Stimulated activated CD4-positive, alpha-beta T cell treated with anti-CD3 and anti-CD28 coated beads, Interleukin-15, amount 100 ng/mL, for 1 hour (primary cell): ENCODE results near the gene STAB2.

Experiments
- DNase-seq, 2 donors: peaks; one replicate each; pipeline ENCODE4 v3.0.0-alpha.2; 2020; ENCODE audit warnings: low read depth in 1 of 2, low spot score in 1 of 2

The STAB2 gene

DNA sequence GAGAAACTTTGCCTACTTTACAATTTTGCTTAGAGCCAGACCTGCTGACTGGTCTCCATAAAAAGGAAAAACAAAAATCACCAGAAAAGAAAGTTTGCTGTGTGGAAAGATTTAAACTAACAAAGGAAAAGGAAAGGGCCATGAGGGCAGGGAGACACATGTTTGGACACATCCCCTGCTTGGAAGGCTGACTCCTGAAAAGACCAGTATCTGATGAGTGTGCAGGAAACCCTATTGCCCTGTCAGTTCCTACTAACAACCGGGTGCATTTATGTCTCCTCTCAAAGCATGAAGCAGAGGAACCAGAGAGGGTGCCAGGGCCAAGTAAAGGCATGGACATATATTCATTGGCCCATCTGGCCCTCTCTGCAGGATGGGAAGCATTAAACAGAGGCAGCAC lies 7.0 kb upstream of the STAB2 start:
- no peak for DNase-seq

DNA sequence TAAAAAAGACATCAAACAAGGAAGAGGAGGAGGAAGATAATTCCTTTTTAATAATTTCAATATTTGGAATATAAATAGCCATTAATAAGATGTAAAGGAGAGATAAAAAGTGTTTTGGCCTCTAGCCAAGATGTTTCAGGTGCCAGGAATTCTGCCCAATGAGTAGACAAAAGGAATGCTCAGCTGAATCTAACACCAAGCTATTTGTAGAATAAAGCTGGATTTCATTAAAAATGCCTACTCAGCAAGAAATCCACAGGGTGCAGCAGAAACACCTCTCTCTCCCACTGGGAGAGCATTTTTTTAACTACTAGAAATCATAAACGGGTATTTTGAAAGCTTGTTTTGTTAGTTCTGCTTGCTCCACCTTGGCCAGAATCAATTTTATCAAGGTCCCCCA lies 4.1 kb upstream of the STAB2 start:
- DNase-seq: no peak

DNA sequence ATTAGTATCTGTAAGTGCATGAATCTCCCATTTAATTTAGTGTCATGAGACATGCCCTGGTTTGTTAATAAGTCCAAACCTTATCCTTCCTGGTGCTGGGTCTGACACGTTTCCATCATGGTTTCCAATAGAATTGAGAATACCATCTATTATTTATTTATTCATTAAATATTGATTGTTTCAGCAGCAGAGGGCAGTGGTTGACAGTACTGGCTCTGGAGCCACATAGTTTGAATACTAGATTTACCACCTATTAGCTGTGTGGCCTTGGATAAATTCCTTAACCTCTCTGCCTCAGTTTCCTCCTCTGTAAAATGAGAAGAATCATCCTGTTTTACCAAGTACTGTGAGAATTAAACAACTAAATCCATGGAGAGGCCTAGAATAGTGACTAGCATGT lies 941 bp upstream of the STAB2 start:
- no peak for DNase-seq

DNA sequence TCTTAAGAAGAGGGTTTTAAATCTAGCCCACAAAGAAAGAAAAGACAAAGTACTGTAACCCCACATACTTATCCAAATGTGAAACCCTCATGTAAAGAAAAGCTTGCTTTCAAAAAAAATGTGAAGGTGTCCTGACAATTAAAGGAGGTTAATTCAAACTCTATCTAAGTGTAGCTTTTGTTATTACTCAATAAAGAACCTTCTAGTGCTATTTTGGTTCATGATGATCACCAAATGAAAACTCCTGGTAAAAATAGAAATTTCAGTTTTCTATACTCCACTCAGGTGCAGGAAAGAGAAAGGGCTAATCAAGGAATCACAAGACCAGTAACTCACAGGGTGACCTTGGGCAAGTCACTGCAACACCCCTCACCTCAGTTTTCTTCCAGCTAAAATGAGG lies 1.6 kb downstream of the STAB2 start:
- no peak for DNase-seq

GRCh38 chr12:103589517-103589916 lies 2.4 kb downstream of the STAB2 start:
- DNase-seq: no peak

- DNase-seq: no peak
These were observed 3.2 kb downstream of the STAB2 start for GRCh38 chr12:103590271-103590670.

- no peak for DNase-seq
These were observed 9.9 kb downstream of the STAB2 start for GRCh38 chr12:103596981-103597380.

DNA sequence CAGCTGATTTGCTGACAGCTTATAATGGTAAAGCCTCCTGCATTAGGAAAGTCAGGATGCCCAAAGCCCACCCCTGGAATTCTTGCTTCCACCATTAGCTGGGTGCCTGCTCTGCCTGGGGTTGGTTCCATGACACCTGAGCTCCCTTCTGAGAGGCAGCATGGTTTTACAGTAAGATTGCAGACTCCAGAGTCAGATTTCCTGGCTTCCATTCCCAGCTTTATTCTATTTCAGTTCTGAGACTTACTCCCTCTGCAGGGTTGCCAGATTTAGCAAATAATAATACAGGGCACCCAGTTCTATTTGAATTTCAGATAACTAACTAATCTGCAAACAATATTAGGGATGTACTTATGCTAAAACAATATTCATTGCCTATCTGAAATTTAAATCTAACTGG lies 12.2 kb downstream of the STAB2 start:
- DNase-seq: no peak

- DNase-seq: no peak
These were observed 14.1 kb downstream of the STAB2 start for GRCh38 chr12:103600967-103601728.

DNA sequence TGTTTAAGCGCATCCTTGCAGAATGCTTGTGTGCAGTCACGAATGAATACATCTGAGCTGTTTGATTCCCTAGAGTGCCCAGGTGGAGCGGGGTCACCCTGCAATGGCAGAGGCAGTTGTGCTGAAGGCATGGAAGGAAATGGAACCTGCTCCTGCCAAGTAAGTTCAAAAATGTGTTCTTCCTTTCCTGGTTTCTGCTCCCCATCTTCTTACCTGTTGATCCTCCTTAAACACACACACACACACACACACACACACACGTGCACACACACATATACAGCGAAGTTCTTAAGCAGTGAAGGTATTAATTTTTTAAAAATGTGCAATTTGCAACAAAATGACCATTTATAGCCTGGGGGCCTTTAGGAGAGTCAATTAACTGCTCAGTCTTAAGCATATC lies 33.3 kb downstream of the STAB2 start:
- no peak for DNase-seq

DNA sequence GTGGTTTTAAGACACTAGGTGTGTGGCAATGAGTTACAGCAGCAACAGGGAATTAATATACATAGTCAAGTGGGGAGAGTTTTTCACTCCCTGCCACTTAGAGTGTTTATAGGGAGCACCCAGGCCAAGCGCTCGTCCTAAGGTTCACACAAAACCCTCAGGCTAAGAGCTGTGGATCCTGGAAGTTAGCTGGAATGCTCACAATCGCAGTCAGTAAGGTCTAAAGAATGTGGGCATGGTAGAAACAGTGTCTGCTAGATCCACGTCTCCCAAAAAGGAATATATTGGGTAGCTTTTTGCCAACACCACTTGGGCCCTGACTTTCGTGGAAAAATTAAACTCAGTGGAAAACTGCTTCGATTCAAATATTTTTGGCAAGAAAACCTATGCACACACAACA lies 36.6 kb downstream of the STAB2 start:
- no peak for DNase-seq

DNA sequence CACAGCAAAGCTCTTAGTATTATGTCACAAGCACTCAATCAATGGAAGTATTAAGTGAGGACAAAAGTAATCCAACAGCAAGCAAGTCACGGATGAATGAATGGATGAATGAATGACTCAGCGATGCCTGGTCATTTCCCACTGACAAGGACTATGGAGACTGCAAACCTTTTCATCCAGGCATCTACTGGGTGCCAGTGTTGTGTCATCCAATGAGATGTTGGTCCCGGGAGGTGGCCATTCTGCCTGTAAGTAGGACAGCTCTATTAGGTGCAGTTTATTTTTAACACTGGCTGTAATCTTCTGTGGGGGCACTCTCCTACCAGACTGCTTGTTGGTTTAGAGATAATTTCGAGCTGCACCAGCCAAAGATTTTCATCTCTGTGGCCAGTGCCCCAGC lies 39.4 kb downstream of the STAB2 start:
- no peak for DNase-seq

DNA sequence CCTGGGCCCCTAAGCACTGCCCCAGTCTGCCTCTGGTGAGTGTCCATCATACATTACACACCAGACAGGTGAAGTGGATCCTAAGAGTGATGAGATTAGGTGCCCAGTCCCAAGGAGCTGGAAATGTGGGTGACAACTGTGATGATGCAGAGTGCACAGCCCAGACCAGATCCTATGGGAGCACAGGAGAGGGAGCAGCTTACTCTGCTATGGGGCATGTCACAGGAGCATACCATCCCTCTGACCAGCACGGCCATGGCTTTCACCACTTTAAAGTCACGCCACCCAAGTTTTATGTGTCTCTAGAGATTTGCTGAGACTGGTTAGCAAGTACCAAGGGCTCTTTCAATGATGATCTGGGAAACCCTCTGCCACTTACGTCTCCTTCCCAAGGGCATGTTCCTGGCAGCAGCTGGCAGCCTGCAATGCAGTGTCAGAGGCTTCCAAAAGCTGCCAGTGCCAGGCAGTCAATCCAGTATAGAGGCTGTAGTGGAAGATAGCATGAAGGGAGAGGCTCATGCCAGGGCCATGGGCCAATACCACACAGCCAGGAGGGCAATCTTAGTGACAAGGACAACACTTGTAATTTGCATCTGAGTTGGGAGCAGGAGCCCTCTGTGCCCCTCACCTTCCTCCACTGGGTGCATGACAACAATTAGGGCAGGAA lies 40.2 kb downstream of the STAB2 start:
- no peak for DNase-seq

- no peak for DNase-seq
These were observed 45.6 kb downstream of the STAB2 start for GRCh38 chr12:103632554-103633216.

- DNase-seq: no peak
These were observed 47.7 kb downstream of the STAB2 start for GRCh38 chr12:103634732-103635131.

- no peak for DNase-seq
These were observed 48.3 kb downstream of the STAB2 start for GRCh38 chr12:103635419-103635818.

GRCh38 chr12:103637021-103637420 lies 49.9 kb downstream of the STAB2 start:
- no peak for DNase-seq

- DNase-seq: no peak
These were observed 50.4 kb downstream of the STAB2 start for GRCh38 chr12:103637429-103637828.

- DNase-seq: no peak
These were observed 52.9 kb downstream of the STAB2 start for GRCh38 chr12:103639983-103640382.

GRCh38 chr12:103640410-103640809 lies 53.3 kb downstream of the STAB2 start:
- no peak for DNase-seq

DNA sequence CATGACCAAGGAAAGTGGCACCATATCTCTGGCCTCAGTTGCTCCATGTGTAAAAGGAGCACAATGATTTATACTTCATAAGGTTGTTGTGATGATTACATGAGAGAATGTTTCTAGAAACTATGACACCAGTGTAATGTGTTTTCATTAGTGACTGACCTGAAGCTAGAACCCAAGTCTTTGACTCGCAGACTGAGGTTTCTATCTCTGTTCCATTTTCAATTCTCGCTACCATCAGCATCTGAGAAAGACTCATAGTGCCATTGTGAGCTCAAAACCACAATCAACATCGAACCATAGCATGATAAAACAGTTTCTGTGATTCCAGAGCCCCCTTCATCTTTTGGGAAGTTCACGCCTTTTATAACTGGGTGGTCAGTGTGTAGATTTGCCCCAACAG lies 53.8 kb downstream of the STAB2 start:
- no peak for DNase-seq

DNA sequence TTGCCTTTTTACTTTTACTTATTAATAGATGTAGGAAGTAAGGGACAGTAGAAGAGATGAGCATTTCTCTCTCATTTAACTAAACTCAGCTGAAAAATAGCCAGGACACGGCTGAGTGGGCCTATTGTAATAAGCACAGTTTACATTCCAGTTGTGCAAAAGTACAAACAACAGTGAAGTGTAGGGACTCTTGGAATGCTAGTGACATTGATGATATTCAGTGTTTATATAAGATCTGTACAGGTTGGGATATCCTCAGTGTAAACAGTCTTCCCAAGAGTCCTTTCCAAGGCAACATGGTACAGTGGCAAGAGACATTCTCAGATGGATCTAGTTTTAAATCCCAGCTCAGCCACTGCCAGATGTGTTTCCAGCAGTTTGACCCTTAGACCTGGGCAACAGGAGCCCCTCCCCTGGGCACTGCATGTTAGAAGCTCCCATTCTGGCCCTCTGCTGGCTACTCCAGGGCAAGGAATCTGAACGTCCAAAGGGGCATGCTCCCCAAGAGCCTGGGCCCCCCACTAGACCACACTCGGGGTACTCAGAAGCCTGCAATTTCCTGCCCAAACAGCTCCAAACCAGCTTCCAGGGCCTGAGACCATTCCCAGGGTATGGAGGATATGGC lies 55.3 kb downstream of the STAB2 start:
- no peak for DNase-seq
